ENCODE measurements around the gene PSTPIP1.

DNA sequence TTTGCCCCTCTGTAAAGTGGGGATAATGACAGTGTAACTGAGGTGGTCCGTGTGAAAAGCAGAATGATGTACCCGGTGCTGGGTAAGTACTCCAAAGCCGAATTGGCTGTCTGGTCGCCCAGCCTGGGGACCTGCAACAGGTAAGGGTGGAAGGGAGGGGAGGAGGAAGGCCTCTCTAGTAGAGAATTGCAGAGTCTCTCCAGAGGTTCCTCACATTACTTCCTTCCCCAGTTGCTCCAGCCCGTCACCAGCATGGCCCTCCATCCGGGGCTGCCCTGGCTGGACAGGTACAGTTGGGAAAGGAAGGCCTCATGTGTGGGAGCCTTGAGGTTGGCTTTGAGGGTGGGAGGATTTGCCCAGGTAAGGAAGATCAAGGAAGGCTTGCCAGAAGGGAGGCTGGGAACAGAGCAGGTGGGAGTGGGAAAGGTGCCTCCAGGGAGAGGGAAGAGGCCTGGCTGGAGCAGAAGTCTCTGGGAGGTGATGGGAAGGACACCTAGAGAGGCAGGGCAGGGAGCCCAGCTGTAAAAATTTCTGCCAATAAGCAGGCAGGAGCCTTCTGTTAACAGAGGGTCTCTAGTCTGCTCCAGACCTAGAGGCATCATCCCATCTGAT is 1.7 kb upstream of the PSTPIP1 start:
- TF ChIP-seq, protein P1, sequence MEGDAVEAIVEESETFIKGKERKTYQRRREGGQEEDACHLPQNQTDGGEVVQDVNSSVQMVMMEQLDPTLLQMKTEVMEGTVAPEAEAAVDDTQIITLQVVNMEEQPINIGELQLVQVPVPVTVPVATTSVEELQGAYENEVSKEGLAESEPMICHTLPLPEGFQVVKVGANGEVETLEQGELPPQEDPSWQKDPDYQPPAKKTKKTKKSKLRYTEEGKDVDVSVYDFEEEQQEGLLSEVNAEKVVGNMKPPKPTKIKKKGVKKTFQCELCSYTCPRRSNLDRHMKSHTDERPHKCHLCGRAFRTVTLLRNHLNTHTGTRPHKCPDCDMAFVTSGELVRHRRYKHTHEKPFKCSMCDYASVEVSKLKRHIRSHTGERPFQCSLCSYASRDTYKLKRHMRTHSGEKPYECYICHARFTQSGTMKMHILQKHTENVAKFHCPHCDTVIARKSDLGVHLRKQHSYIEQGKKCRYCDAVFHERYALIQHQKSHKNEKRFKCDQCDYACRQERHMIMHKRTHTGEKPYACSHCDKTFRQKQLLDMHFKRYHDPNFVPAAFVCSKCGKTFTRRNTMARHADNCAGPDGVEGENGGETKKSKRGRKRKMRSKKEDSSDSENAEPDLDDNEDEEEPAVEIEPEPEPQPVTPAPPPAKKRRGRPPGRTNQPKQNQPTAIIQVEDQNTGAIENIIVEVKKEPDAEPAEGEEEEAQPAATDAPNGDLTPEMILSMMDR (IDR thresholded peaks at IDR 0.05; ENCODE audit: low read depth, low read length): no peak
- no peak for TF ChIP-seq EZH2phosphoT487 (IDR thresholded peaks at IDR 0.05; ENCODE audit: low read depth)
